ENCODE measurements around the gene DSC2. TPM values are rescaled to one million over a fixed set of nuclear protein-coding genes. Genes with fewer than 3 reads are reported as not detected.
A peak's percentile ranks its signal among the peaks of the same experiment; 100 is the strongest.

DSC2 gene
- total RNA-seq, 1 experiment from 2014 or later: not detected

DNA sequence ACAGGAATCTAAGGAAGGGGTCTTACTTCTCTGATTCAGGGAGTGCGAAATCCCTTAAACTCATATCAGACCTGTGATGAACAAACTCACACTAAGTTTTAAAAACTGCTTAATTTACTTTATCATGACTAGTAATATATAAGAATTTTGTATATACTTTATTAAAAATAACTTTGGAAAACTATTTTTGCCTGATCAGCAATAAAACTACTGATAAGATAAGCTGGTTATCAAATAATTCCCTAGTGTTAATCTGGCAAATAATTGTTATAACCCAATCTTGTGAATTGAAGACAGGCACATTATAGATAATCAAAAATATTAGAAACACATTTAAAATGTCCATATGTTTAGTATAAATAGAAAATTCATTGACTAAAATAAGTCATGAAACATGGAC is 36.0 kb downstream of the DSC2 start:
- Histone ChIP-seq H3K9me3 (replicated peaks) (no peaks in the 10 kb centered on the region), H3K36me3 (no peaks in the 10 kb centered on the region), H3K4me1 (no peaks in the 10 kb centered on the region), H3K27me3 (no peaks in the 10 kb centered on the region), H3K27ac (no peak overlapping the region), H3K4me3 (no peak overlapping the region)
- no peak for DNase-seq

- no peaks in the 10 kb centered on the region for H3K27me3 ChIP-seq
- H3K27ac ChIP-seq: no peak overlapping the region
- no peaks in the 10 kb centered on the region for H3K36me3 ChIP-seq
- no peak overlapping the region for H3K4me3 ChIP-seq
- H3K4me1 ChIP-seq: no peaks in the 10 kb centered on the region
- no peaks in the 10 kb centered on the region for H3K9me3 ChIP-seq (replicated peaks)
- DNase-seq: no peak
Observed at GRCh38 chr18:31065036-31065773, 37.0 kb downstream of the DSC2 start.

DNA sequence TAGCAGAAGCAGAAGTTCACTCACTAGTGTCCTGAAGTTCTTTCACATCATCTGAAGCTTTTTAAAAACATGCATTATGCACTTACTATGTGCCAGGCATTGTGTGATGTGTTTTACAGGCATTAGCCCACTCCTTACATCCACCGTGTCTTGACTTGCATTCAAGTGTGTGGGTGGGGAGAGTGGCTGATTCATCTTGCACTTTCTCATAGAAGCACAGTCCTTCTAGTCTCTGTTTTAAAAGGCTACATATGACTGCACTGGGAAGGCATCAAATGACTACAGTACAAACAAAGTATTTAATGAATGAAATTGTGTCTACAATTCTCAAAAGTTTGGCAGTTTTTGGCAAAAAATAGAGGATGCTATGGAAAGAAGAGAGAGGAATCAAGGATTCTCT is 38.1 kb downstream of the DSC2 start:
- H3K27ac ChIP-seq: no peak overlapping the region
- H3K9me3 ChIP-seq (replicated peaks): no peaks in the 10 kb centered on the region
- no peaks in the 10 kb centered on the region for H3K27me3 ChIP-seq
- DNase-seq: no peak
- no peak overlapping the region for H3K4me3 ChIP-seq
- no peaks in the 10 kb centered on the region for H3K36me3 ChIP-seq
- no peaks in the 10 kb centered on the region for H3K4me1 ChIP-seq

- Histone ChIP-seq H3K4me3 (no peak overlapping the region), H3K27me3 (no peaks in the 10 kb centered on the region), H3K36me3 (no peaks in the 10 kb centered on the region), H3K27ac (no peak overlapping the region), H3K9me3 (replicated peaks) (no peaks in the 10 kb centered on the region), H3K4me1 (no peaks in the 10 kb centered on the region)
- no peak for DNase-seq
Observed at GRCh38 chr18:31061945-31062344, 40.3 kb downstream of the DSC2 start.

DNA sequence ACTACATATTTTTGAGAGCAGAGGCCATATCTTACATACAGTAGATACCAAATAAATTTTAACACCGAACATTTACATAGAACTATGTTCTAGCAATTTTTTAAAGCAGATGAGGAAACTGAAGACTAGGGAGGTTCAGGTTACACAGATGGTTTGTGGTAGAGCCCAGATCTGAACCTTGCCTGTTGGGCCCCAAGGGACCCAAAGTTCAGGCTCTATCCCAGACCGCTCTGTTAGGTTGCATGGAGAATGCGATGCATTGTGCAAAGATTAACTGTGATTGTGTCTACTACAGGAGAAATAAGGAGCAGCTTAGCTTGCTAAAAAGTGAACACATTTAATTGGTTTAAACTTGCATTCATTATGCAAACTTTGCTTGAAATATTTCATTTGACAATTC is 43.3 kb downstream of the DSC2 start:
- peak in 1 of 2 experiments; percentile 3 for DNase-seq

GRCh38 chr18:31057917-31058316 is 44.3 kb downstream of the DSC2 start:
- no peak for DNase-seq
- H3K9me3 ChIP-seq (replicated peaks): no peaks in the 10 kb centered on the region
- no peak overlapping the region for H3K27ac ChIP-seq
- no peak overlapping the region for H3K4me3 ChIP-seq
- no peaks in the 10 kb centered on the region for H3K27me3 ChIP-seq
- H3K36me3 ChIP-seq: no peaks in the 10 kb centered on the region
- no peaks in the 10 kb centered on the region for H3K4me1 ChIP-seq

More for the DNA sequence above, 43.3 kb downstream of the DSC2 start:
- Histone ChIP-seq H3K27ac (no peak overlapping the region), H3K4me1 (no peaks in the 10 kb centered on the region), H3K9me3 (replicated peaks) (no peaks in the 10 kb centered on the region), H3K4me3 (no peak overlapping the region), H3K27me3 (no peaks in the 10 kb centered on the region), H3K36me3 (no peaks in the 10 kb centered on the region)

DNA sequence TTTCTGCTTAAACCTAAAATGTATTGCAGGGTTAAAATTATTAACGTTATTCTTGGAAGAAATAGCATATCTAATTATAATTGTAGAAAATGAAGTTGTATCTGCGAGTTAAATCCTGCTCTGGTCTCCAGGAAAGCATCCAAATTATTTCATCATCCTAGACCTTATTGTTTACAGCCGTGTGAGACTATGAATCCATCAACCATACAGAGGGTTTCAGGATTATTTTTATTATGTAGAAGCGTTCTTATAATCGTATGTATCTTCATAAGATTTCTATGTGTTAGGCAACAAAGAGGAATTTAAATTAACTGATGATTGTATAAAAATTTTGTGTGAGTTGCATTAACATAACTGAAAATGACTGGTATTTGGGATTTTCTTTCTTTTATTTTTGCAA is 45.2 kb downstream of the DSC2 start:
- no peaks in the 10 kb centered on the region for H3K9me3 ChIP-seq (replicated peaks)
- DNase-seq: no peak
- no peaks in the 10 kb centered on the region for H3K4me1 ChIP-seq
- H3K27me3 ChIP-seq: no peaks in the 10 kb centered on the region
- no peak overlapping the region for H3K27ac ChIP-seq
- H3K36me3 ChIP-seq: no peaks in the 10 kb centered on the region
- H3K4me3 ChIP-seq: no peak overlapping the region

DNA sequence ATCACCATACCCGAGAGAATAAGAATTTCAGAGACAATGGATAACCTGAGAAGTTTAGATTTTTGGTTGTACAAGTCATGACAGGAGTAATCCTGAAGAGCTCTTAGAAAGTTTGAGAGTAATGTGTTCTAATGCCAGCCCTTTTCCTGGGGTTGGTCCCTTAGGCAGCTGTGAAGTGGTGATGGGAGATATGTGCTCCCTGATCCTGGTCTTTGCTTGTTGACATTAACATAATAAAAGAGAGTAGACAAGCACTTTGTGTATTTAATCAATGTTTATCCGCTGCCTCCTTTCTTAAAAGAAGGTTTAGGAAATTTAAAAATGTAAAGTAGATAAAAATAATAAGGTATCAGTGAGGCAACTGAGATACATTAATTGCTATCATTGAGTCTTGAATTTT is 45.9 kb downstream of the DSC2 start:
- Histone ChIP-seq H3K27ac (no peak overlapping the region), H3K36me3 (no peaks in the 10 kb centered on the region), H3K4me1 (no peaks in the 10 kb centered on the region), H3K4me3 (no peak overlapping the region), H3K9me3 (replicated peaks) (no peaks in the 10 kb centered on the region), H3K27me3 (no peaks in the 10 kb centered on the region)
- no peak for DNase-seq

- H3K9me3 ChIP-seq (replicated peaks): no peaks in the 10 kb centered on the region
Observed at GRCh38 chr18:31050635-31051034, 51.6 kb downstream of the DSC2 start.

GRCh38 chr18:31049189-31049588 is 53.0 kb downstream of the DSC2 start:
- H3K4me3 ChIP-seq: no peak overlapping the region
- no peak overlapping the region for H3K27ac ChIP-seq
- no peaks in the 10 kb centered on the region for H3K36me3 ChIP-seq
- H3K4me1 ChIP-seq: no peaks in the 10 kb centered on the region
- no peaks in the 10 kb centered on the region for H3K9me3 ChIP-seq (replicated peaks)
- H3K27me3 ChIP-seq: no peaks in the 10 kb centered on the region
- DNase-seq: peak in 1 of 2 experiments; percentile 1

More at GRCh38 chr18:31050635-31051034, 51.6 kb downstream of the DSC2 start:
- H3K27me3 ChIP-seq: no peaks in the 10 kb centered on the region
- H3K4me3 ChIP-seq: no peak overlapping the region
- no peak overlapping the region for H3K27ac ChIP-seq
- H3K36me3 ChIP-seq: no peaks in the 10 kb centered on the region
- H3K4me1 ChIP-seq: no peaks in the 10 kb centered on the region
- no peak for DNase-seq

DNA sequence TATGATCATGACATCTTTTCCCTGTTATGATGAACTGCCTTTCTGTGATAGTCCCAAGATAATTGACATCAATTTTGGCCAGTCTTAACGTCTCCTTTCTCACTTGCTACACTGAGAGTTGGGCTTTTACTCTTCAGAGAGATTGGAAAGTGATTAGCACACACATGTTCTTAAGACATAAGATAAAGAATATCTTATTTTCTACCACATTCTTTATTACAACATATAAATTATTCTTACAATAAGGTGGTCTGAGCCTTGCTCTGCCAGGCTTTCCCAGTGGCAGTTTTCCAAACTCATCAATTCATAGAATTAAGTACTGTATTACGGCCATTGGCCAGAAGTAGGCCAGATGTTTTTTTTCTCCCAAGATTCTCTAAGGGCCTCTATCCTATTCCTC is 54.0 kb downstream of the DSC2 start:
- Histone ChIP-seq H3K4me3 (no peak overlapping the region), H3K4me1 (no peaks in the 10 kb centered on the region), H3K9me3 (replicated peaks) (no peaks in the 10 kb centered on the region), H3K27me3 (no peaks in the 10 kb centered on the region), H3K27ac (no peak overlapping the region), H3K36me3 (no peaks in the 10 kb centered on the region)
- DNase-seq: no peak

- no peaks in the 10 kb centered on the region for H3K27me3 ChIP-seq
- H3K4me3 ChIP-seq: no peak overlapping the region
- no peaks in the 10 kb centered on the region for H3K36me3 ChIP-seq
- H3K27ac ChIP-seq: no peak overlapping the region
- no peak for DNase-seq
- no peaks in the 10 kb centered on the region for H3K4me1 ChIP-seq
- H3K9me3 ChIP-seq (replicated peaks): no peaks in the 10 kb centered on the region
Observed at GRCh38 chr18:31046916-31047315, 55.3 kb downstream of the DSC2 start.

DNA sequence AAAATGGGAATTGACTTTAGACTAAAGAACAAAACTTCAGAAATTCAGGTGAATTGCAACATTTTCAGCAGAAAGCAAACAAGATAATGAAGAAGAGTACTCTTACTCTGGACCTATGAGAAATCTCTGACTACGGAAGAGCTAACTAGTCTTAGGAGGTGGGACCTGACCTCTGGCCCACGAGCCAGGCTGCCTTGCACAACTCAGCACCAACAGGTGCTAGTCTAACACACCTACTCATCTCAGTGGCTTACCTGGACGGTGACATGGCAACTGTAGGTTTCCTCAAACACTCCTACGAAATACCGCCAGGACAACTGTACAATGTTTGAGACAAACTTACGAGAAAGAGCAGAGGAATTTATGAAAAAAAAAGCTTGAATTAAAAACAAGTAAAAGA is 56.6 kb downstream of the DSC2 start:
- no peaks in the 10 kb centered on the region for H3K36me3 ChIP-seq

DNA sequence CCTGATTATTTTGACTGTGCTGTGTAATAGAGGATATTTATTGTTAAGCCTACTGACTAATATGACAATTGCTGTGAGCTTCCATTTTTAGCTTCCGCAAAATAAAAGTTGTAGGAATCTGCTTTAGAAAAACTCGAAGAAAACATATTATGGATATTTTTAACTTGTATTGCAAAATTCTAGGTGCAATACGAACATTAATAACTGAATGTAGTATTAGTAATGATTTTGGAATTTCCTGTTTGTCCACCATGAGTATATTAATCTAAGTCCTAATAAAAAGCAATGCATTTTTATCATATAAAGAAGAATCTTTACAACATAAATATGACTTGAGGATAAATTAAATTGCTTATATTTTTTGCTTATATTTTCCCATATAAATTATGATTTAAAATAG is 57.3 kb downstream of the DSC2 start:
- Histone ChIP-seq H3K36me3 (no peaks in the 10 kb centered on the region), H3K9me3 (replicated peaks) (no peaks in the 10 kb centered on the region), H3K4me3 (no peak overlapping the region), H3K4me1 (no peaks in the 10 kb centered on the region), H3K27me3 (no peaks in the 10 kb centered on the region), H3K27ac (no peak overlapping the region)
- DNase-seq: no peak

More for the DNA sequence above, 56.6 kb downstream of the DSC2 start:
- Histone ChIP-seq H3K27me3 (no peaks in the 10 kb centered on the region), H3K4me1 (no peaks in the 10 kb centered on the region), H3K4me3 (no peak overlapping the region), H3K27ac (no peak overlapping the region), H3K9me3 (replicated peaks) (no peaks in the 10 kb centered on the region)
- DNase-seq: no peak

DNA sequence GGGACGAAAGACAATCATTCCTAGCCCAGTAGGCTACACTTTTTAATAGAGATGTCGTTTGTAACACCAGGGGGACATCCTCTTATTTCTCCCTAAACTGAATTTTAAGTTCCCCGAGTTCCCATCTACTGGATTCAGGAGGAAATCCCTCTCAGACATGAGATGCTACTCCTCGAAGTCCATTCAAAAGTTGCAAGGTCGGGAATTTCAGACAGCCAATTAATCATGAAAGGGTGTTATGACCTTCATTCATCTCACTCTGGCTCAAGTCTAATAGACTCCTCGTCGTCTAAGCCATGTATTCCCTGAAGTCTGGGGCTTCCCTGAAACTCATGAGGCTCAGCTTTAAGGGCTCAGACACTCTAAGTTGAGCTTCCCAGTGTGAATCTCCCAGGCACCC is 58.5 kb downstream of the DSC2 start:
- no peaks in the 10 kb centered on the region for H3K4me1 ChIP-seq
- H3K9me3 ChIP-seq (replicated peaks): no peaks in the 10 kb centered on the region
- no peaks in the 10 kb centered on the region for H3K27me3 ChIP-seq
- H3K36me3 ChIP-seq: no peaks in the 10 kb centered on the region
- no peak for DNase-seq
- H3K4me3 ChIP-seq: no peak overlapping the region
- H3K27ac ChIP-seq: no peak overlapping the region
